ENCODE data around the gene GALR3.

The GALR3 gene

GRCh38 chr22:37824674-37825641, 1.8 kb downstream of the GALR3 start:
- no peak for DNase-seq

- DNase-seq, result no peak
Measured at GRCh38 chr22:37827056-37827455, 3.9 kb downstream of the GALR3 start.

GRCh38 chr22:37830093-37830842, 7.1 kb downstream of the GALR3 start:
- DNase-seq, result no peak

- DNase-seq, result no peak
Measured at GRCh38 chr22:37831472-37831871, 8.3 kb downstream of the GALR3 start.

DNA sequence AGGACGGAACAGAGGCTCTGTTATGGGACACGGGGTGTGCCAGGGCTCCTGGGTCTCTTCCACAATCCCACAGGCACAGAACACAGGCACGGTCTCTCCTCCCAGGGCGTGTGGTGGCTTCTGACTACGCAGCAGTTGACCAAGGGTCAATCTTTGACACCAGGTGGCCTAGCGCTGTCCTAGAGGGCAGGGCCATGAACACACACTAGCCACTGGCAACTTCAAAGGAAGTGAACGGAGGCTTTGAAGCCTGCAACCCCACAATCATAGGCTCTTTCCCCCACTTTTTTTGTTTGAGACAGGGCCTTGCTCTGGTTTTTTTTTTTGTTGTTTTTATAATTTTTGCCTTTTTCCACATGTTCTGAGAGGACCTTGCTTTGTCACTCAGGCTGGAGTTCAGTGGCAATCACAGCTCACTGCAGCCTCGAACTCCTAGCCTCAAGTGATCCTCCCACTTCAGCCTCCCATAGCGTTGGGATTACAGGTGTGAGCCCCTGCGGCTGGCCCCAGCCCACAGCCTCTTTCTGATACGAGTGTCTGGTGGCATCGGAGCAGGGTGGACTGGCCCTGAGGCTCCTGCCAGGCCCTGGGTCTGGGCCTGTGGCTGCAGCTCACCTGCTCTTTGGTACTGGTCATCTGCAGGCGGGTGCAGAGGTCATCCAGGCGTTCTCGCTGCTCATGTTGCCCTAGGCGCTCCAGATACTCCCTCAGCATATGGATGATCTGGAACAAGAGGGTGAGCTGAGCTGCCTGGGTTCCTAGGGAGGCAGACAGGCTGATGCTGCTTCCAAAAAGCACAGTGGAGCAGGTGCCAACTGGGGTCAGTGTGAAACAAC, 9.1 kb downstream of the GALR3 start:
- DNase-seq, result no peak

- no peak for DNase-seq
Measured at GRCh38 chr22:37842015-37842793, 19.0 kb downstream of the GALR3 start.

DNA sequence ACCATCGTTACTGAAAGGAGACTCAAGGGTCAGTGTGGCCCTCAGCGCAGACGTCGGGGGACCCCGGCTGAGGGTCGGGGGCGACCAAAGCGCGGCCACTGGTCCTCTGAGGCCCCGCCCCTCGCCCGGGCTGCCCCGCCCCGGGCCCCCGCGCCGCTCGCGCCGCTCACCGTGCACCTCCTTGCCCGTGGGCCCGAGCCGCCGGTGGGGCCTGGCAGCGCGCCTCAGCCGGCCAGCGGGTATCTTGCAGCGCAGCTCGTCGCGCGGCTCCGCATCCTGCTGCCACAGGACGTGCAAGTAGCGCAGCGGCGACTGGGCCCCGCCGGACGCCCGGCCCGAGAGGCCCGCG, 20.5 kb downstream of the GALR3 start:
- DNase-seq, result peak in 2 of 4 experiments; percentile 12 to 53

- DNase-seq, result no peak
Measured at GRCh38 chr22:37844904-37845329, 21.7 kb downstream of the GALR3 start.

DNA sequence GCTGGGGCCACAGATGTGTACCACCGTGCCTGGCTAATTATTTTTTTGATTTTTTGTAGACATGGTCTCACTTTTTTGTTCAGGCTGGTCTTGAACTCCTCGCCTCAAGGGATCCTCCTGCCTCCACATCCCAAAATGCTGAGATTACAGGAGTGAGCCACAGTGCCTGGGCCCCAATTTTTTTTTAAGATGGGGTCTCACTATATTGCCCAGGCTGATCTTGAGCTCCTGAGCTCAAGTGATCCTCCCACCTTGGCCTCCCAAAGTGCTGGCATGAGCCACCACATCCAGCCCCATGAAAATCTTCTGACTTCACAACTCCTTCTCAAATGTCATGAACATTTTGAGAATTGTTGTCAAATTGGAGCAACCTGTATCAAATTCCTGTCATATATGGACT, 23.3 kb downstream of the GALR3 start:
- DNase-seq, result no peak

DNA sequence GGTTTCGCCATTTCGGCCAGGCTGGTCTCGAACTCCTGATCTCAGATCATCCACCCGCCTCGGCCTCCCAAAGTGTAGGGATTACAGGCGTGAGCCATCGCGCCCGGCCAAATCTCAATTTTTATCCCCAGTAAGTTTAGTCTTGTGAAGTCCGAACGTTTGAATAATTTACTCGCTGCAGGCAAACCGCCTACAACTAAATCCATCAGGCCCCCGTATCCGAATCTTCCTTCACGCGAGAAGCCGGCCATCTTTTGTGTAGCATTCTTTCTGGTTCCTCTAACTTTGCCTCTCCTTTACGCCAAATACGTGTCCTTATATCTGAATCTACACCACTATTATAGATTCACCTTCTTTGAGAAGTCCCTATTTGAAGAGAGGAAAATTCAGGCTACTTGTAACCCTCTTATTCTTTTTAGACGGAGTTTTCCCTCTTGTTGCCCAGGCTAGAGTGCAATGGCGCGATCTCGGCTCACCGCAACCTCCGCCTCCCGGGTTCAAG, 25.5 kb downstream of the GALR3 start:
- DNase-seq, result no peak

DNA sequence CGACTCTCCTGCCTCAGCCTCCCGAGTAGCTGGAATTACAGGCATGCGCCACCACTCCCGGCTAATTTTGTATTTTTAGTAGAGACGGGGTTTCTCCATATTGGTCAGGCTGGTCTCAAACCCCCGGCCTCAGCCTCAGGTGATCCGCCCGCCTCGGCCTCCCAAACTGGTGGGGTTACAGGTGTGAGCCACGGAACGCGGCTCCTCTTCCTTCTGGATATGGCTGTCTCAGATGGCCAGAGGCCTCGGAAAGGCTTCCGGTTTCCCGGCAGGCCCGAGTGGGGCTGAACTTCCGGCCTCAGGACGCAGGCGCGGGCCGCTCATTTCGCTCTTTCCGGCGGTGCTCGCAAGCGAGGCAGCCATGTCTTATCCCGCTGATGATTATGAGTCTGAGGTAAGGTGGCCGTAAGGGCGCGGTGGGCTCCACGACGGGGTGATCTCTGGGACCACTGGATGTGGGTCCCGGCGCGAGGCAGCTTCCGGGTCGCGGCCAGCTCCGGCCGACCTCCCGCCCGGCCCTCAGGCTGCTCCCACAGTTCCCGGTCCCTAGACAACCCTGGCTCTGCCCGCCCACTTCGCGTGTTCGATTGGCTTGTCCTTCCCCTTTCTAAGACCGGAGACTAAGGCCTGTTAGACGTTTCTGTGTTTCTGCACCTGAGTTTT, 26.0 kb downstream of the GALR3 start, which contains the start of gene EIF3L:
TSS of gene EIF3L (plus strand) at position 331 of the 663 bp plus-strand sequence. CDS start at position 362, 31 bp downstream.
- DNase-seq, result peak; percentile 65 to 83 (median 78)

DNA sequence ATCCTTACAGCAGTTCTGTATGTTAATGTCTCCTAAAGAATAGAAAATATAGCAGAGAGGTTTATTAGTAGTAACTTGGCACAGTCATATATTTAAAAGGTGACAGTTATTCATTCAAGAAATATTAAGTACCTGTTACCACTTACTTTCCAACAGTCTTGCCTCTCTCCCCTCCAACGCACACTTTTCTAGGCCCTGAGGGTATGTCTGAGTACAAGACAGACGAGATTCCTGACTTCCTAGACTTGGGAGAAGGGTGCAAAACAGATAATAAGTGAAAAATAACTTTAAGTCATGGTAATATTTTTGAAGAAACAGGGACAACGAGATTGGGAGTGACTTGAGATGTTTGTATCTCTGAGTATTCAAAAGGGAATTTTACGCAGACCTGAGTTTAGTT, 27.6 kb downstream of the GALR3 start:
- no peak for DNase-seq

DNA sequence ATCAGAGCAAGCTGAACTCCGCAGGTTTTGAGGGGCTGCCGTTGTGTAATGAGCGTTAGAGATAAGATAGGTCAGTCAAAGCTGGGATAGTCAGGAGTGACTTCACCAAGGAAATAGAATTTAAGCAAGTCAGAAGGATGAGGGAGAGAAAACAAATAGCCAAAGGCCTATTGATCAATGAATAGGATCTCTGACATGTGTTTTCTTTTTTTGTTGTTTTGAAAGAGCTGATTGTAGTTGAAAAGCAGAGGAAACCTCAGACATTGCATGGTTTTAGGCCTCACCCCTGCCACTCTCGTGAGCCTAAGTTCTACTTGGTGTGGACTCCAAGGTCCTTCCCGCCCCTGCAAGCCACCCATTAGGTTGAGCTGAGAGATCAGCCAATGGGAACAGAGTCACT, 29.2 kb downstream of the GALR3 start:
- no peak for DNase-seq

DNA sequence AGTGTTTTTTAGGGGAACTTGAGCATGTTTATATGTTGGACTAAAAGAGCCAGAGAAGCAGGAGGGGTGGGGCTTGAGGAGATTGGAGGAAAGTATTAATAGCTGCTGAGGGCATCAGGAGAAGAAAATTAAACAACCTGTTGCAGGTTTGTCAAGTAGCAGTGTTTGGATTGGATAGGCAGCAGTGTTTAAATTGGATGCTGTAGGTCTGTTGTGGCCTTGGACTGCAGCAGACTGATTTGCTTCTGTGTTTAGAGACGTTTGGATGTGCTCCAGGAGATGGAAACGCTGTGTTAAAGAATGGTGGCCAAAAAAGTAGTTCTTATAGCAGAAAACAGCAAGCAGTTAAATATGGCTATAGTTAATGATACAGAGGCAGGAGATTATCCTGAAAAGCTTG, 31.8 kb downstream of the GALR3 start:
- DNase-seq, result no peak

- no peak for DNase-seq
Measured at GRCh38 chr22:37855462-37855861, 32.3 kb downstream of the GALR3 start.

DNA sequence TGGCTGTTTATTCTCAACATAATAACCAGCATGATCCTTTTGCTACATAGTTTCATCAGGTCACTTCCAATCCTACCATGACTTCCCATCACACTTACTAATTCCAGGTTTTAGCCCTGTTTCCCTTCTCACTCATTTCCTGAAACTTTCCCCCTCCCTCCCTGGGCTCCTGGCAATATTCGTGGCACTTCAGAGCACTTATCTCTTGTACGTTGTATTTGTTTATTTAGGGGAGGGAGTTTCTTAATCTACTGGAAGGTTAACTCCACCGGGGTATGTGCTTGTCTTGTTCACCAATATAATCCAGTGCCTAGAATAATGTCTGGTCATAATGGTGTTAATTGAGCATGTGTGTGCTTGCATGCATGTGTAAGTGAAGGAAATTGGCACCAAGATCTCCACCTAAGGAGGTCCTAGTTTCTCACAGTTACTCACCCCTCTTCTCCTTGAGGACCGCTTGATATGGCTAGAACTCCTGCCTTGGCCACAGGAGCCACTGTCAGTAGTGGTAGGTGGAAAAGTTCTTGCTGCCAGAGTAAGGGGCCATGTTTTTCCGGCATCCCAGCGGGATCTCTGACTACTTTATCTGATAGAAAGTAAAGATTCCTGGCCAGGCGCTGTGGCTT, 37.7 kb downstream of the GALR3 start:
- no peak for DNase-seq

DNA sequence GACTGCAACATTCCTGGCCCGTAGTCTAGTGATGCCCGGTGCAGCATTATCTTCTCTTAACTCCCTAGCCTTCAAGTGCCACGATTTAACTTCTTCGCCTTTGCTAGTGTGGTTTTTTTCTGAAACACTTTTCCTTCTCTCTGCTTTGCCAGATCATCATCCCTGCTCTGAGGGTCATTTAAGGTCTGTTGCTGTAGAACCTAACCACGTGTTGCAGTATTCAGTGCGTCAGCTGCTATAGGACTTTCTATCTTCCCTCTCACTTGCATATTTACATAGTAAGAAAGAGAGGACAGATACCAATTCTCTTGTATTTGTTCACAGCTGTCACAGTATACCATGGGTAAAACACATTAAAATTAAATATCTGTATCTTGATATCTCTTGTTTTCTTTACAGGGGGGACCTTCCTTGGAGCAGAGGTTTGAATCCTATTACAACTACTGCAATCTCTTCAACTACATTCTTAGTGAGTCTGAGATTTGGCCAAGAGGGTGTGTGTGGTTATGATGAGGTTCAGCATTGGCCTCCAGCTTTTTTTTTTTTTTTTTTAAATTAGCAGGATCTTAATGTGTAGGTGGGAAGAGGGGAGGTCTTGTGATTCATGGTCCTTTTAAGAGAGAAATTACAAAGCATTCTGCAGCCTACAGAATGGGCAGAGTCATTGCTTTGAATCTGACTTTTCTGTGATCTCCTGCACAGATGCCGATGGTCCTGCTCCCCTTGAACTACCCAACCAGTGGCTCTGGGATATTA, 39.6 kb downstream of the GALR3 start:
- DNase-seq, result no peak

DNA sequence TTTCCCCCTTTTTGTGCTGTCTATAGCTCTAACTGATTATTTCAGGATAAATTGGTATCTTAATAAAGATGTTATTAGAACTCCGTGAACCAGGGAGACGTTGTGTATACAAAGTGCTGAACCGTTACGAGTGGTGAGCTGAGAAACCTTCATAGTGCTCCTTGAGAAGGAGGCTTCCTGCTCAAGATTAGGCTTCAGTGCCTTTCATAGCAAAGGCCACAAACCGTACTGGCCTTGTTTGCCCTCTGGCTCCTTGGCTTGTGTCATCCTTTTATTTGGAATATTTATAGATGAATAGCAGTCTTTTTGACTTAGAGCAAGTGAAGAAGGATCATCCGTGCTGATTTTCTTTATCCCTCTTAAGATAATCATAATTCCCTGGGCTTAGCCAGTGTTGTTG, 42.3 kb downstream of the GALR3 start:
- DNase-seq, result no peak

DNA sequence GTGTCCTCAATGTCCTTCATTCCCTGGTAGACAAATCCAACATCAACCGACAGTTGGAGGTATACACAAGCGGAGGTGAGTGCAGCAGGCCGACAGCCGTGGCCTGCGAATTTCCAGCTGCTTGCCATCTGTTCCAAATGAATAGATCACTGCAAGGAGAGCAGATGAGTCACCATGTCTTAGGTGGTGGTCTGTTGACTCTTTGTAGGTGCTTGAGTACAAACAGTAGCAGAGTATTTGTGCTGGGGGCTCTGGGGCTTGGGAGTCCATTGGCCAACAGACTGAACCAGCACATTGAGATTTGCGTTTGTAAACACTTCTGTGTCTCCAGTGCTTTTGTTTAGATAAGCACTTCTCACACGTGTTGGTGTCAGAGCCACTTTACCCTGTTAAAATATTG, 47.1 kb downstream of the GALR3 start:
- DNase-seq, result no peak

All from activated naive CD4-positive, alpha-beta T cell (primary cell).